Lung (tissue), 12 donors: ENCODE data around the gene TBCB. TPM values are rescaled to one million over a fixed set of nuclear protein-coding genes. Genes with fewer than 3 reads are reported as not detected.

ENCODE experiments used
- ATAC-seq: fragments of 200-7000 bp; cut with Tn5 transposase; one replicate; pipeline ENCODE4 v1.9.1; 2020; ENCODE audit warnings: moderate number of reproducible peaks; ENCODE audit not compliant: insufficient read depth, low FRiP score
- DNase-seq, 3 donors: peaks; one replicate each; pipeline ENCODE4 v3.0.0-alpha.2; 2013 to 2017
- H3K27ac ChIP-seq, 2 donors: one replicate each; pipeline ENCODE4 v1.5.1; 2013; ENCODE audit warnings: mild to moderate bottlenecking in 2 of 2, moderate library complexity in 2 of 2, control low read depth in 1 of 2, inconsistent platforms in 1 of 2, low read depth in 1 of 2, low read length in 1 of 2
- H3K27me3 ChIP-seq, 3 donors: one replicate each; pipeline ENCODE4 v1.5.1; 2013; ENCODE audit warnings: low read length in 2 of 3; ENCODE audit not compliant: control insufficient read depth in 3 of 3, insufficient read depth in 3 of 3
- H3K36me3 ChIP-seq, 4 donors: one replicate each; pipeline ENCODE4 v1.5.1; 2013; ENCODE audit warnings: low read length in 4 of 4, mild to moderate bottlenecking in 1 of 4, moderate library complexity in 1 of 4; ENCODE audit not compliant: control insufficient read depth in 4 of 4, insufficient read depth in 4 of 4
- H3K4me1 ChIP-seq, 5 donors: one replicate each; pipeline ENCODE4 v1.5.1; 2013; ENCODE audit warnings: low read length in 5 of 5, mild to moderate bottlenecking in 2 of 5, moderate library complexity in 1 of 5; ENCODE audit not compliant: control insufficient read depth in 5 of 5, insufficient read depth in 5 of 5
- H3K4me3 ChIP-seq: one replicate; pipeline ENCODE4 v1.5.1; 2013; ENCODE audit warnings: mild to moderate bottlenecking, control low read depth, moderate library complexity
- H3K9ac ChIP-seq, 2 donors: one replicate each; pipeline ENCODE4 v1.5.1; 2013; ENCODE audit warnings: low read length in 2 of 2, control low read depth in 1 of 2; ENCODE audit not compliant: insufficient read depth in 1 of 2
- H3K9me3 ChIP-seq, 4 donors: one replicate each; pipeline ENCODE4 v1.5.1; 2013; ENCODE audit warnings: low read length in 3 of 4, mild to moderate bottlenecking in 1 of 4, moderate library complexity in 1 of 4; ENCODE audit not compliant: control insufficient read depth in 4 of 4, insufficient read depth in 3 of 4
- CTCF ChIP-seq: IDR thresholded peaks from 2 replicates; pipeline ENCODE4 v1.5.1; 2012; ENCODE audit warnings: mild to moderate bottlenecking; ENCODE audit errors: control extremely low read depth, extremely low read depth
- WGBS, 2 donors: extraction: QIAGEN DNeasy Blood & Tissue Kit; methylation state at CpG; one replicate each; pipeline ENCODE4 v1.1.7; 2013; 5-methylcytosine and 5-hydroxymethylcytosine counted together
- polyA plus RNA-seq, 2 donors: library from polyadenylated mRNA; stranded (reverse); fragments of 200-250 nt; gene quantifications; one replicate each; pipeline ENCODE4 v1.2.1, GENCODE V29; 2013
- total RNA-seq, 2 donors: library from RNA; depleted of rRNA in 1 of 2; stranded (reverse); fragments of >200 nt in 1 of 2; gene quantifications; one replicate each; pipeline ENCODE4 v1.2.1, GENCODE V29; 2014 to 2021
- donor health status: control.
- donor health status: control.
- donor health status: Bipolar disorder and iron deficiency.
- donor health status: healthy.
- donor health status: DM: yes; HTN: yes; CAD: no.

TBCB gene
- total and polyA plus RNA-seq, 4 donors = 63.1 to 213 (median 150) TPM

GRCh38 chr19:36093687-36094086 lies 21.6 kb upstream of the TBCB start:
- DNase-seq (no peak), ATAC-seq (no peak)
- H3K9ac ChIP-seq = no peak overlapping the region
- 70 to 76% methylated on average over 6 of the region's 6 CpGs for WGBS, 2 donors
- no peaks in the 10 kb centered on the region for H3K4me1 ChIP-seq
- no peak for TF ChIP-seq CTCF
- H3K27ac ChIP-seq = no peak overlapping the region
- H3K4me3 ChIP-seq = no peak overlapping the region
- H3K9me3 ChIP-seq = no peaks in the 10 kb centered on the region
- no peaks in the 10 kb centered on the region for H3K27me3 ChIP-seq
- peaks cover 0 to 2% (median 0%) of the 10 kb centered on the region in 4 donors for H3K36me3 ChIP-seq

GRCh38 chr19:36097036-36097435 lies 18.2 kb upstream of the TBCB start:
- Histone ChIP-seq H3K4me3 (no peak overlapping the region), H3K27ac (no peak overlapping the region), H3K36me3 (peaks cover 0 to 5% (median 0%) of the 10 kb centered on the region in 4 donors), H3K4me1 (no peaks in the 10 kb centered on the region), H3K9me3 (no peaks in the 10 kb centered on the region), H3K9ac (no peak overlapping the region), H3K27me3 (no peaks in the 10 kb centered on the region)
- DNase-seq (no peak), ATAC-seq (no peak)
- TF ChIP-seq CTCF = no peak
- 81 to 85% methylated on average over 6 of the region's 6 CpGs for WGBS, 2 donors

- ATAC-seq = no peak
- no peak for DNase-seq
- 90 to 92% methylated on average over 19 of the region's 19 CpGs for WGBS, 2 donors
Observed at GRCh38 chr19:36099166-36099785, 16.0 kb upstream of the TBCB start.

More at GRCh38 chr19:36099166-36099785, 16.0 kb upstream of the TBCB start:
- Histone ChIP-seq H3K27me3 (no peaks in the 10 kb centered on the region), H3K9ac (no peak overlapping the region), H3K9me3 (no peaks in the 10 kb centered on the region), H3K36me3 (peaks cover 0 to 5% (median 0%) of the 10 kb centered on the region in 4 donors), H3K4me3 (no peak overlapping the region), H3K4me1 (no peaks in the 10 kb centered on the region), H3K27ac (peak overlapping the region in 1 of 2 donors; percentile 24)
- TF ChIP-seq CTCF = no peak
